ENCODE results near the gene PDE9A. TPM values are rescaled to one million over a fixed set of nuclear protein-coding genes. Genes with fewer than 3 reads are reported as not detected.

The PDE9A gene
- total and polyA plus RNA-seq, 2 experiments from 2014 or later, result 6.8 to 14.2 TPM

DNA sequence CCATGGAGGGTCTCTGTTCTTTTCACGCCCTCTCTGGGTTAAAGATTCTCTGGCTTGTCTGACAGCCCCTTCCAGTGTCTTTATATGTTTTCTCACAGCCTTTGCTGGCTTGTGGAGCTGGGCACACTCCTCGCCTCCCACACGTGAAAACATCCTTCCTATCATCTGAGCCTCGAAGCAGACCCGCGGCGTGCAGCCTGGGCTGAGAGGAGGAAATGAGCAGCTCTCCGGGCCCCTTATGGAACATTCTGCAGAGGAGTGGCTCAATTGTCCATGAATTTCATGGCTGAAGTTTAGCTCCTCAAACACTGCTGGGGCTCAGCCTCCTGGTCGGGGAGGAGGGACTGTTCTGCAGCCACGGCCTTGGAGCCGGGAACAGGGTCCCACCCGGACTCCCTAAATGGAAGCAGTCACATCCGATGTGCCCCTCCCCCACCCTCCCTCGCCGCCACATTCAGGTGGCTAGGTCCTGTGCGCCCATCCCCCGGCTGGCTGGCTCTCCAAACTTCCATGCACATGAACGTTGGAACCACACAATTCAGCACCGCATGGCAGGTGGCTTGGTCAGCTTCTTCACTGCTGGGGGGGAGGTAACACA lies 15.1 kb upstream of the PDE9A start:
- no peak for DNase-seq (ENCODE audit: low read depth in 1 of 2, low spot score in 1 of 2)
- H3K27ac ChIP-seq, result no peak overlapping the region
- H3K4me3 ChIP-seq, result no peak overlapping the region
- no peaks in the 10 kb centered on the region for H3K9me3 ChIP-seq (ENCODE audit: low read depth)
- no peak for TF ChIP-seq CTCF (IDR thresholded peaks at IDR 0.05; ENCODE audit: low read depth, low read length)
- H3K4me1 ChIP-seq (ENCODE audit: low read depth), result no peaks in the 10 kb centered on the region
- H3K27me3 ChIP-seq, result no peaks in the 10 kb centered on the region
- no peaks in the 10 kb centered on the region for H3K36me3 ChIP-seq

DNA sequence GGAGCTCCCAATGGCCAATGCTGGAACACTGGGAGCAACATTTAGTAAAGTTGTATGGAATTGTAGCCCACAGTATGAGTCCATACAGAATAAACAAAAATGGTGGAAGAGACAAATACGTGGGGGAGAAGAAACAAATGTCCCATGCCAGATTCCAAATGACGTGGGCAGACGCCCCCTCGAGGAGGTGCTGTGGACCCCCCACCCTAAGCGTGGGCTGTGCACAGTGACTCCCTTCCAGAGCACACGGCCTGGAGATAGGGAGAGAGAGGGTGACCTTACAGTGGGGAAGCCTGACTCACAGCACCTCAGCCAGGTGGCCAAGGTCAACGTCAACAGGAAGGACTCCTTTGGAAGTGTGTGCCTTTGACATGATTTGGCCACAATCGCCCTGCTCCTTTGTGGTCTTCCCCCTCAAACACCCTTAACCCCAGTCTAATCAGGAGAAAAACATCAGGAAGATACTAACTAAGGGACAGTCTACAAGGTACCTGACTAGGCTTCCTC lies 13.7 kb upstream of the PDE9A start:
- H3K4me3 ChIP-seq, result no peak overlapping the region
- DNase-seq (ENCODE audit: low read depth in 1 of 2, low spot score in 1 of 2), result no peak
- no peak overlapping the region for H3K27ac ChIP-seq
- no peaks in the 10 kb centered on the region for H3K36me3 ChIP-seq
- no peaks in the 10 kb centered on the region for H3K4me1 ChIP-seq (ENCODE audit: low read depth)
- H3K27me3 ChIP-seq, result no peaks in the 10 kb centered on the region
- no peak for TF ChIP-seq CTCF (IDR thresholded peaks at IDR 0.05; ENCODE audit: low read depth, low read length)
- H3K9me3 ChIP-seq (ENCODE audit: low read depth), result no peaks in the 10 kb centered on the region

DNA sequence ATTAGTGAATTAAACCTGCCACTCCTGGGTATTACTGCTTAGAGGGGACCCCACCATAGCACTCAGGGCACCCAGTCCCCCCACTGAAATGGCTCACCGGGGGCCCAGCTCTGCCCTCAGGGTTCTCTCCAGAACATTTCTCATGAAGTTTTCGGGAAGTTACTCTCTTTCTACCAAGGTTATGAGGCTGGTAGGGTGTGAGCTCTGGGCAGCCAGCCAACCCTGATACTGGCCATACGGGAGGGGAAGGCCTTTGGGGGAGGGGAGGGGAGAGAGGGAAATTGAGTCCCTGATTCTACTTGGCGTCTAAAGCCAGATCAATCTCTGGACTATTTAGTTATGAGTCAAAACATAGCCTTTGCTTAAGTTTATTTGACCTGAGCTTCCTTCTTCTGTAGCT lies 12.9 kb upstream of the PDE9A start:
- Histone ChIP-seq H3K4me3 (no peak overlapping the region), H3K36me3 (no peaks in the 10 kb centered on the region), H3K9me3 (ENCODE audit: low read depth) (no peaks in the 10 kb centered on the region), H3K4me1 (ENCODE audit: low read depth) (no peaks in the 10 kb centered on the region), H3K27ac (no peak overlapping the region), H3K27me3 (no peaks in the 10 kb centered on the region)
- no peak for DNase-seq (ENCODE audit: low read depth in 1 of 2, low spot score in 1 of 2)
- no peak for TF ChIP-seq CTCF (IDR thresholded peaks at IDR 0.05; ENCODE audit: low read depth, low read length)

GRCh38 chr21:42641311-42642218 lies 11.9 kb upstream of the PDE9A start:
- no peak for TF ChIP-seq CTCF (IDR thresholded peaks at IDR 0.05; ENCODE audit: low read depth, low read length)
- Histone ChIP-seq H3K27me3 (no peaks in the 10 kb centered on the region), H3K27ac (no peak overlapping the region), H3K4me1 (ENCODE audit: low read depth) (no peaks in the 10 kb centered on the region), H3K9me3 (ENCODE audit: low read depth) (no peaks in the 10 kb centered on the region), H3K4me3 (no peak overlapping the region), H3K36me3 (no peaks in the 10 kb centered on the region)
- DNase-seq (ENCODE audit: low read depth in 1 of 2, low spot score in 1 of 2), result peak in 1 of 2 donors; percentile 19

GRCh38 chr21:42642219-42642745 lies 11.1 kb upstream of the PDE9A start:
- DNase-seq (ENCODE audit: low read depth in 1 of 2, low spot score in 1 of 2), result no peak
- H3K9me3 ChIP-seq (ENCODE audit: low read depth), result no peaks in the 10 kb centered on the region
- H3K4me3 ChIP-seq, result no peak overlapping the region
- H3K36me3 ChIP-seq, result no peaks in the 10 kb centered on the region
- no peaks in the 10 kb centered on the region for H3K4me1 ChIP-seq (ENCODE audit: low read depth)
- no peak for TF ChIP-seq CTCF (IDR thresholded peaks at IDR 0.05; ENCODE audit: low read depth, low read length)
- no peaks in the 10 kb centered on the region for H3K27me3 ChIP-seq
- no peak overlapping the region for H3K27ac ChIP-seq
